ENCODE results near the gene PBX4. TPM values are rescaled to one million over a fixed set of nuclear protein-coding genes. Genes with fewer than 3 reads are reported as not detected.

Gene PBX4
- total RNA-seq, 1 experiment from 2014 or later = 11.6 TPM

GRCh38 chr19:19545707-19546106, 72.8 kb downstream of the PBX4 start:
- Histone ChIP-seq H3K27me3 (ENCODE audit: insufficient read depth, low read length) (no peaks in the 10 kb centered on the region), H3K79me2 (ENCODE audit: insufficient read depth, low read length) (no peaks in the 10 kb centered on the region), H4K20me1 (ENCODE audit: insufficient read depth) (no peaks in the 10 kb centered on the region), H3K36me3 (ENCODE audit: control insufficient read depth in 1 of 2, insufficient read depth in 2 of 2, low read length in 2 of 2) (no peaks in the 10 kb centered on the region), H3K9me3 (ENCODE audit: control insufficient read depth in 1 of 2, insufficient read depth in 1 of 2, low read depth in 1 of 2, low read length in 2 of 2) (no peaks in the 10 kb centered on the region), H3K9ac (ENCODE audit: low read length) (no peak overlapping the region), H2AFZ (ENCODE audit: low read depth, low read length, poor library complexity, severe bottlenecking) (no peak overlapping the region), H3K9me2 (ENCODE audit: insufficient read depth) (no peaks in the 10 kb centered on the region), H3K4me3 (replicated peaks in 1 of 2; ENCODE audit: low read depth in 1 of 2, low read length in 2 of 2) (no peak overlapping the region), H3K4me1 (ENCODE audit: control insufficient read depth in 1 of 2, insufficient read depth in 2 of 2, low read length in 2 of 2) (peaks cover 7 to 12% of the 10 kb centered on the region in 2 experiments), H3K27ac (ENCODE audit: low read depth, low read length) (no peak overlapping the region), H3K4me2 (ENCODE audit: low read length) (no peak overlapping the region)
- ChIA-PET RAD21 (ENCODE audit: low non-redundant PET in 1 of 2, low total read pairs in 2 of 2, uncharacterized antibody in 2 of 2, unreplicated experiment in 2 of 2) (no interaction called here), POLR2A (no interaction called here), CTCF (no interaction called here)
- intact Hi-C loops (cut with micrococcal nuclease) = loop anchor here (10.0 kb wide), 1 partner anchor 229 kb away; no protein-coding TSS in a partner anchor
- no TSS peak for BruUV-seq (replicated peaks)
- no peak for DNase-seq (ENCODE audit: low read depth, low spot score)
- ATAC-seq = no peak
- TF ChIP-seq MAX (IDR thresholded peaks at IDR 0.05) (no peak), ZNF274 (IDR thresholded peaks at IDR 0.05; ENCODE audit: low read depth, low read length) (no peak), CEBPB (IDR thresholded peaks at IDR 0.05; ENCODE audit: low read depth) (no peak), POLR2AphosphoS5 (IDR thresholded peaks at IDR 0.05; ENCODE audit: low read depth, low read length) (no peak), ELF1 (IDR thresholded peaks at IDR 0.05; ENCODE audit: borderline replicate concordance, low read depth) (no peak), SRF (IDR thresholded peaks at IDR 0.05; ENCODE audit: low read depth) (no peak), FOSL1 (IDR thresholded peaks at IDR 0.05; ENCODE audit: low read depth) (no peak), YY1 (IDR thresholded peaks at IDR 0.05; ENCODE audit: extremely low read depth, insufficient replicate concordance, low read depth, low read length) (no peak), POLR2A (IDR thresholded peaks at IDR 0.05; ENCODE audit: borderline replicate concordance, extremely low read depth, insufficient read depth, insufficient read length) (no peak)

- Histone ChIP-seq H3K4me2 (ENCODE audit: low read length) (no peak overlapping the region), H4K20me1 (ENCODE audit: insufficient read depth) (no peaks in the 10 kb centered on the region), H3K9me3 (ENCODE audit: control insufficient read depth in 1 of 2, insufficient read depth in 1 of 2, low read depth in 1 of 2, low read length in 2 of 2) (no peaks in the 10 kb centered on the region), H2AFZ (ENCODE audit: low read depth, low read length, poor library complexity, severe bottlenecking) (no peak overlapping the region), H3K27ac (ENCODE audit: low read depth, low read length) (no peak overlapping the region), H3K27me3 (ENCODE audit: insufficient read depth, low read length) (no peaks in the 10 kb centered on the region), H3K9me2 (ENCODE audit: insufficient read depth) (no peaks in the 10 kb centered on the region), H3K36me3 (ENCODE audit: control insufficient read depth in 1 of 2, insufficient read depth in 2 of 2, low read length in 2 of 2) (no peaks in the 10 kb centered on the region), H3K4me1 (ENCODE audit: control insufficient read depth in 1 of 2, insufficient read depth in 2 of 2, low read length in 2 of 2) (peaks cover 10 to 18% of the 10 kb centered on the region in 2 experiments), H3K4me3 (replicated peaks in 1 of 2; ENCODE audit: low read depth in 1 of 2, low read length in 2 of 2) (no peak overlapping the region), H3K79me2 (ENCODE audit: insufficient read depth, low read length) (no peaks in the 10 kb centered on the region), H3K9ac (ENCODE audit: low read length) (no peak overlapping the region)
- POLR2A ChIA-PET = no interaction called here
- intact Hi-C loops (cut with micrococcal nuclease) = loop anchor here (10.0 kb wide), 1 partner anchor 230 kb away; no protein-coding TSS in a partner anchor
- CTCF ChIA-PET = no interaction called here
- no TSS peak for BruUV-seq (replicated peaks)
- ATAC-seq (no peak), DNase-seq (ENCODE audit: low read depth, low spot score) (no peak)
- RAD21 ChIA-PET (ENCODE audit: low non-redundant PET in 1 of 2, low total read pairs in 2 of 2, uncharacterized antibody in 2 of 2, unreplicated experiment in 2 of 2) = no interaction called here
- no peak for TF ChIP-seq REST (IDR thresholded peaks at IDR 0.05; ENCODE audit: low read depth)
- no peak for TF ChIP-seq POLR2AphosphoS5 (IDR thresholded peaks at IDR 0.05; ENCODE audit: low read depth, low read length)
- no peak for TF ChIP-seq ZBTB33 (IDR thresholded peaks at IDR 0.05; ENCODE audit: extremely low read depth, insufficient replicate concordance, low read length)
- TF ChIP-seq MAX (IDR thresholded peaks at IDR 0.05) = no peak
- no peak for TF ChIP-seq TCF7L2 (IDR thresholded peaks at IDR 0.05; ENCODE audit: borderline replicate concordance, extremely low read depth, insufficient read depth, insufficient read length)
- no peak for TF ChIP-seq ATF3 (IDR thresholded peaks at IDR 0.05)
These were observed 73.4 kb downstream of the PBX4 start for GRCh38 chr19:19544954-19545591.
